Duodenal mucosa (tissue), 2 donors: ENCODE measurements around the gene ULK4.

Source experiments
- H3K27ac ChIP-seq: one replicate; pipeline ENCODE4 v1.7.0; 2013; ENCODE audit warnings: low read depth, low read length
- H3K27me3 ChIP-seq, 2 donors: one replicate each; pipeline ENCODE4 v1.7.0; 2013; ENCODE audit warnings: low read length in 2 of 2, control low read depth in 1 of 2; ENCODE audit not compliant: insufficient read depth in 2 of 2, control insufficient read depth in 1 of 2
- H3K36me3 ChIP-seq, 2 donors: one replicate each; pipeline ENCODE4 v1.7.0; 2013; ENCODE audit warnings: low read length in 2 of 2, control low read depth in 1 of 2; ENCODE audit not compliant: insufficient read depth in 2 of 2, control insufficient read depth in 1 of 2
- H3K4me1 ChIP-seq, 2 donors: one replicate each; pipeline ENCODE4 v1.7.0; 2013; ENCODE audit warnings: low read length in 2 of 2, control low read depth in 1 of 2; ENCODE audit not compliant: insufficient read depth in 2 of 2, control insufficient read depth in 1 of 2
- H3K4me3 ChIP-seq, 2 donors: one replicate each; pipeline ENCODE4 v1.7.0; 2013; ENCODE audit warnings: low read length in 2 of 2, low read depth in 1 of 2
- H3K9ac ChIP-seq, 2 donors: one replicate each; pipeline ENCODE4 v1.7.0; 2013; ENCODE audit warnings: low read length in 2 of 2, low read depth in 1 of 2
- H3K9me3 ChIP-seq, 2 donors: one replicate each; pipeline ENCODE4 v1.7.0; 2013; ENCODE audit warnings: low read length in 2 of 2, control low read depth in 1 of 2; ENCODE audit not compliant: control insufficient read depth in 1 of 2

The ULK4 gene

DNA sequence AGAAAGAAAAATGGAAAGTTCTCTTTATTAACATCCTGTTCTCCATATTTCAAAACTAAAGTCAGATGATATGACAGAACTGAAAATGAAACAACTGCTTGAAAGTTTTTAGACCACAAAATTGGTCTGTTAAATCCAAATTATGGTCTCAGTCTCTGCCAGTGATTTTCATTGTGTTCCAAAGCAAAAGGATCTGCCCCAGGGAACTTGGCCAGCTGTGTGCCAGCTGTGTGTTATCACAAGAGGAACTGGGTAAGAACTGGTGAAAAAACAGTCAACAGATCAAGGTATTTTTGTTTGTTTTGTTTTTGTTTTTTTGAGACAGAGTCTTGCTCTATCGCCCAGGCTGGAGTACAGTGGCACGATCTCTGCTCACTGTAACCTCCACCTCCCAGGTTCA, 439.3 kb downstream of the ULK4 start:
- no peaks in the 10 kb centered on the region for H3K27me3 ChIP-seq
- no peaks in the 10 kb centered on the region for H3K4me1 ChIP-seq
- no peaks in the 10 kb centered on the region for H3K36me3 ChIP-seq
- no peak overlapping the region for H3K4me3 ChIP-seq
- no peak overlapping the region for H3K9ac ChIP-seq
- H3K9me3 ChIP-seq, result no peaks in the 10 kb centered on the region
- H3K27ac ChIP-seq, result no peak overlapping the region

DNA sequence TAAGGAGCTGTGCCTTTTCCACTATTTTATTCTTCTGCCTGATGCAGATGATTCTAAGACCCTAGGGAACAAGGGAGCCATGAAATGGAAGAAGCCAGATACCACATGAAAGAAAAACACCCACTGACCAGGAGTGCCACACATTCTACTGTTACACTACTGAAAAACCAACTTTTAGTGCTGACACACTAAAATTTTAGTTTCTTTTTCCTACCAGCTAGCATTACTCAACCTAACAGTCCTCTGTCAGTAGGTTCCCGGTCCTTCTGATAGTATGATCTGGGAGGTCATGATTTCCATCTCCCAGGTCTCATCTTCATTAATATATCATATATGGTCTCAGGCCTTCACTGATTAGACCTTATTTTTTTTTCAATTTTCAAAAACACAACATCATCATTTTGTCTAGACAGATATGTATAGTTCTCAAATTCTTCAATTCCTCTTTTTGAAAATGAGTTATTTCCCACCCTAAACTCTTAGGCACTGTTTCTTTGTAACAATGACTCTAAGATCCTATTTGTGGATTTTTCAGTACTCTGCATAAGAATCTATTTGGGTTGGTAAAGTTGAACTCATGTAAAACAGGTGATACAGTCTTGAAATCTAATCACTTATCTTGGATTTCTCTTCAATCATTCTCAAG, 440.8 kb downstream of the ULK4 start:
- Histone ChIP-seq H3K36me3 (no peaks in the 10 kb centered on the region), H3K27ac (no peak overlapping the region), H3K4me1 (no peaks in the 10 kb centered on the region), H3K4me3 (no peak overlapping the region), H3K9me3 (no peaks in the 10 kb centered on the region), H3K27me3 (no peaks in the 10 kb centered on the region), H3K9ac (no peak overlapping the region)

DNA sequence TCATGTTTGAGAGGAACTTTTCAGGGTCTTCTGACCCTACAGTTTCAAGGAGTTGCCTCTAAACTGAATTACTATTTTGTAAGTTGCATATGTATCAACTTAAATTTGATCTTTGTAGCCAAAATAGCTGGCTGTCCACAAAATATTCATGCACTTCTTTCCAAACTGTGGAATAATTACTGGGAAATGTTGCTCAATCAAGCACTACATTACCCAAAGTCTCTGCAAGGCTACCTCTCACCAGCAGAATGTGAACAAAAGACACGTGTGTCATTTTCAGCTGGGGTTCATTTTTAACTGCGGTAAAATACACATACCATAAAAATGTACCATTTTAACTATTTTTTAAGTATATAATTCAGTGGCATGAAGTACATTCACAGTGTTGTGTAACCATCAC, 442.2 kb downstream of the ULK4 start:
- Histone ChIP-seq H3K4me1 (no peaks in the 10 kb centered on the region), H3K36me3 (no peaks in the 10 kb centered on the region), H3K4me3 (no peak overlapping the region), H3K9me3 (no peaks in the 10 kb centered on the region), H3K27ac (no peak overlapping the region), H3K27me3 (no peaks in the 10 kb centered on the region), H3K9ac (no peak overlapping the region)

DNA sequence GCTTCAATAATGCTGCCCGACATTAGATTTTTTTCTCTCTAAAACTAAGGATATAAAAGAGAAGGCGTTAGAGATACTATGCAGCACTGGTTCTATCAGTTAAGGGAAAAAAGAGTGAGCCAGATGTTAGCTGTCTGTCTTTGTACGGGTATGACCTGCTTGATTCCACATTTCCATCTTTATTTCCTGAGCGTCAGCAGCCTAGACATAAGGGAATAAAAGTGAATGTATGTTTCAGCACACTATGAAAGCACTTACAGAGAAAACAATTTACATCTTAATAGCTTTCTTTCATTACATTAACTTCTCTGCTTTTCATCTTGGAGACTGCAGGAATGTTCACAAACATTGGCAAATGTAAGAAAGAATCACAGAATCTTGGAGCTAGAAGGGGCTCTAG, 443.3 kb downstream of the ULK4 start:
- Histone ChIP-seq H3K4me1 (no peaks in the 10 kb centered on the region), H3K9ac (no peak overlapping the region), H3K27ac (no peak overlapping the region), H3K9me3 (no peaks in the 10 kb centered on the region), H3K36me3 (no peaks in the 10 kb centered on the region), H3K27me3 (no peaks in the 10 kb centered on the region), H3K4me3 (no peak overlapping the region)

DNA sequence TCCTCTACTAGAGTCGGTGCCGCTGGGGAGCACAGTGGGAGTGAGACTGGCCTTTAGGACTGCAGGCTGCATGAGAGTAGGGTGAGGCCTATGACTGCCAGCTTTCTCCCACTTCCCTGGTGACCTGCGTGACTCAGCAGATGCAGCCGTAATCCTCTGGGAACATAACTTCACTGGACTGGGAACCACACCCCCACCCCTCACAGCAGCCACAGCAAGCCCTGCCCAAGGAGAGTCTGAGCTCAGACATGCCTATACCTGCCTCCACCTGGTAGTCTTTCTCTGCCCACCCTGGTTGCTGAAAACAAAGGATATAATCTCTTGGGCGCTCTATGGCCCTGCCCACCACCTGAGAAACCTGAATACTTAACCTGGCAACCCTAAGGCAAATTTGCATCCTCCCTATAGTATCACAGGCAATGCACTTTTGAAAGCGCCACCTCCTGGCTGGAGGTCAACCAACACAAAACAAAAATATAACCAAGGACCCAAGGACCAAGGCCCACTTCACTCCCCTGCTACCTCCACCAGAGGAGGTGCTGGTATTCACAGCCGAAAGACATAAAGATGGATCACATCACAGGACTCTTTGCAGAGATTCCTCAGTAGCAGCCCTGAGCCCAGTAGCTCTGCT, 453.7 kb downstream of the ULK4 start:
- no peak overlapping the region for H3K9ac ChIP-seq
- H3K27me3 ChIP-seq, result no peaks in the 10 kb centered on the region
- H3K36me3 ChIP-seq, result no peaks in the 10 kb centered on the region
- no peak overlapping the region for H3K4me3 ChIP-seq
- no peaks in the 10 kb centered on the region for H3K9me3 ChIP-seq
- H3K4me1 ChIP-seq, result no peaks in the 10 kb centered on the region
- no peak overlapping the region for H3K27ac ChIP-seq

DNA sequence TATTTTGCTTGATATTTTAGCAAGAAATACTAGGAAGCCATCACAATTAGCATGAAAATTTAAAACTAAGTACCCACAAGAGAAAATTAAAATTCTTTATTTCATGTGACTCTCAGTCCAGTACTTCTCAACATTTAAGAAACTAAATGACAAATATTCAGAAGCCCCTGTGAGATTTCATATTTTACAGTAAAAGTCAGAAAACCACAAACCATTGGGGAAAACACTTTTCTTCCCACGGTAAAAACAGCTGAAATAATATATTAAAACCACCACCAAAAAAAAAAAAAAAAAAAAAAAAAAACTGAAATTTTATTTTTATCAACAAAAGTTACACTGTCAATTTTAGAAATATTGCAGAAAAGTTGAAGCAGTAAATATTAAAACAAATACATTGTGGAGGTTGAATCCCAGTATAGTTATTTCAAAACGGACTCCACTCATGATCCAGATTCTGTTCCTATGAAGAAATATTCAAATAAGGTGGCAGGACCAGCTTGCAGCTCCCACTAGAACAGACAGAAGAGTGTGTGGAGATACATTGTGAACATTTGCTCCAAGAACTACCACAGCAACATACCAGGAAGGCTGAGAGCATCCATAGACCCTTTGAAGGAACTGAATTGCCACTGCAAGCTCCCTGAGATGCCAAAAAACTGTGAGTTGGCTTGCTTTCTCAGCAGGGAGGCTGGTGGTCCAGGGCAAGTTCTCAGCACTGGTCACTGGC, 454.4 kb downstream of the ULK4 start:
- no peak overlapping the region for H3K27ac ChIP-seq
- no peaks in the 10 kb centered on the region for H3K36me3 ChIP-seq
- no peaks in the 10 kb centered on the region for H3K27me3 ChIP-seq
- no peaks in the 10 kb centered on the region for H3K4me1 ChIP-seq
- no peak overlapping the region for H3K4me3 ChIP-seq
- H3K9ac ChIP-seq, result no peak overlapping the region
- no peaks in the 10 kb centered on the region for H3K9me3 ChIP-seq

DNA sequence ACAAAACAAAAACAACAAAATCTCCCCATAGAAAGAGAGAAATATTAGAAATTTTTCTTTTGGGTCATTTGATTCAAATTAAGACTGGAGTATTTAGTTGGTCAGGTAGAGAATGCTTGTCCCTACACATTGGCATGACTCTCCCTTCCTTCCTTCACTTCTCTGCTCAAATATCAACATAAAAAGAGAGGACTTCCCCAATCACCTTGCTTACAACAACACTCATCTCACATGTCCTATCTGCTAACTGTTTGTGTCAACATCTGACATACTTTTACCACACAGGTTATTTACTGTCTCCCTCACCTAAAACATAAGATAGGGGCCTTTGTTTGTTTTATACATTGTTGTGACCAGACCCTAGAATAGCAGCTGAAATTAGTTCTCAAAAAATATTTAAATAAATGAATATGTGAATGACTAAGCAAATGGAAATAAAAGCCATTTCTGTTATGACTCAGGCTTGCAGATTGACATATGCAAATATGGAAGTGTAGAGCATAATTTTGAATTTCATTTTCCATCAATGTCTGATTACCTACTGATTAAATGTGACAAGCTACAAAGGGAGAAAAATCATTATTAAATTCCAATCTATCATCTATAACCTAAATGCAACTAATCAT, 457.8 kb downstream of the ULK4 start:
- H3K9me3 ChIP-seq, result no peaks in the 10 kb centered on the region

DNA sequence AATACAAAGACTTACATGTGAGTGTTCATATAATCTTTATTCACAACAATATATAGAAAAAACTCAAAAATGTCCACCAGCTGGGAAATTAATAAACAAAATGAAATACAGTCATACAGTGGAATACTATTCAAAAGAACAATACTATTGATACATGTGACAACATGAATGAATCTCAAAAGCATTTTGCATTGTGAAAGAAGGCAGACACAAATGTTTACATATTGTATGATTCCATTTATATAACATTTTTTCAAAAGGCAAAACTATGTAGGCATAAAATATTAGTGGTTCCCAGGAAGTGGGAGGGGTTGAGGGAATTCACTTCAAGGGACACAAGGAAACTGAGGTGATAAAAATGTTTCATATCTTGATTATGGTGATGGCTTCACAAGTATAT, 459.4 kb downstream of the ULK4 start:
- Histone ChIP-seq H3K36me3 (no peaks in the 10 kb centered on the region), H3K4me1 (no peaks in the 10 kb centered on the region), H3K9me3 (no peaks in the 10 kb centered on the region), H3K27me3 (no peaks in the 10 kb centered on the region), H3K4me3 (no peak overlapping the region), H3K9ac (no peak overlapping the region), H3K27ac (no peak overlapping the region)

More for the DNA sequence above, 457.8 kb downstream of the ULK4 start:
- H3K4me1 ChIP-seq, result no peaks in the 10 kb centered on the region
- H3K27me3 ChIP-seq, result no peaks in the 10 kb centered on the region
- H3K4me3 ChIP-seq, result no peak overlapping the region
- no peak overlapping the region for H3K9ac ChIP-seq
- H3K27ac ChIP-seq, result no peak overlapping the region
- H3K36me3 ChIP-seq, result no peaks in the 10 kb centered on the region

DNA sequence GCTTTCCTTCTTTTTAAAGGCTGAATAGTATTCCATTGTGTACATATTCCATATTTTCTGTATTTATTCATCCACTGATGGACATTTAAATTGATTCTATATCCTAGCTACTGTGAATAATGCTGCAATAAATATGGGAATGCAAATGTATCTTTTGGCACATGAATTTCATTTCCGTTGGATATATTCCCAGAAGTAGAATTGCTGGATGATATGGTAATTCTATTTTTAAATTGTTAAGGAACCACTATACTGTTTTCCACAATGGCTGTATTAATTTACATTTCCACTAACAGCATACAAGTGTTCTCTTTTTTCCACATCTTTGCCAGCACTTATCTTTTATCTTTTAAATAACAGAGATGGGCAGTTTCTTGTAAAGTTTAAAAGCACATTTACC, 459.9 kb downstream of the ULK4 start:
- Histone ChIP-seq H3K36me3 (no peaks in the 10 kb centered on the region), H3K4me3 (no peak overlapping the region), H3K9me3 (no peaks in the 10 kb centered on the region), H3K4me1 (no peaks in the 10 kb centered on the region), H3K27me3 (no peaks in the 10 kb centered on the region), H3K9ac (no peak overlapping the region), H3K27ac (no peak overlapping the region)

DNA sequence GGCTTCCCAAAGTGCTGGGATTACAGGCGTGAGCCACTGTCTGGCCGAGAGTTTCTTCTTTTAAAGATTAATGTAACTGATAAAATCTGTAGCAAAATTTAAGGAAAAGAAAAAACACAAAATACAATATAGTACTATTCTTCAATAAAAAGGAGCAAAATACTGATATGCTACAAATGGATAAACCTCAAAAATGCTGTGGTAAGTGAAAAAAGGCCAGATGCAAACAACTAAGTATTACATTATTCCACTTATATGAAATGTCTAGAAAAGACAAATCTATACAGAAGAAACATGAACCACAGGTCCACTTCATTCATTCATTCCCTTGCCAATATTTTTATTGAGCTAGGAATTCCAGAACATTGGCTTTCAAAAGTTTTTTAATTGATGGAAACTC, 463.1 kb downstream of the ULK4 start:
- Histone ChIP-seq H3K27ac (no peak overlapping the region), H3K27me3 (no peaks in the 10 kb centered on the region), H3K9ac (no peak overlapping the region), H3K4me1 (no peaks in the 10 kb centered on the region), H3K4me3 (no peak overlapping the region), H3K36me3 (no peaks in the 10 kb centered on the region), H3K9me3 (no peaks in the 10 kb centered on the region)
